Right renal pelvis (tissue), 4 donors: Measurements from ENCODE around the gene SLC38A8. TPM values are rescaled to one million over a fixed set of nuclear protein-coding genes. Genes with fewer than 3 reads are reported as not detected.

ENCODE experiments used
- DNase-seq, 4 donors: peaks; one replicate each; pipeline ENCODE4 v3.0.0-alpha.2; 2013; ENCODE audit warnings: low read depth in 4 of 4, low spot score in 3 of 4, missing footprints in 1 of 4
- polyA plus RNA-seq, 4 donors: library from polyadenylated mRNA; unstranded; fragments of 120-200 nt; gene quantifications; one replicate each; pipeline ENCODE4 v1.2.1, GENCODE V29; 2013; ENCODE audit not compliant: insufficient read length in 4 of 4

SLC38A8 gene
- polyA plus RNA-seq, 4 donors, result 0.27 TPM; not detected in 3

DNA sequence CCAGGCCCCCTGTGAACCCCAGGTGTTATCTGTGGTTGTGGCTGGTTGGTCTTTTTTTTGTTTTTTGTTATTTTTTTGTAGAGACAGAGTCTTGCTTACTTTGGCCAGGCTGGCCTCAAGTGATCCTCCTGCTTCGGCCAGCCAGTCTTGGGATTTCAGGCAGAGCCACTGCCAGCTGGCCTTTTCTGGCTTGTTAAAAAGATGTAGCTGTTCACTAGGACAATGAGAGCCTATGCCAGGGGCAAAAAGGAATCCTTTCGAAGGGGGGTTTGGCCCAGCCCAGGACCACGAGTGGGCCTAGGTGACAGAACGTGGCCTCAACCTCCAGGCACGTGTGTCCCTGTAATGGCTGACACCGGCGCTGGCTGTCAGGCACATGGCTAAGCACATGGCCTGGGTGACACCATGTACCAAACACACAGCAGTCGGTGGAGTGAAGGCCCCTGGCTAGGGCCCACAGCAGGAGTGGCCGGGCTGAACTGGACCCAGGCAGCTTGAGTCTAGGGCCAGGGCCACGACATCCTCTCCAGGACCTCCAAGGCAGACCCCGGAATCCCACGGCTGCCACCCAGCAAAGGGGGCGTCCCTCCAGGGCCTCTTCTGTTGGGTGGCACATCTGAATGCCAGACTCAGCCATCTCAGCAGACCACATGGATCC lies 6.9 kb upstream of the SLC38A8 start:
- no peak for DNase-seq

GRCh38 chr16:84048871-84049270 lies 6.3 kb upstream of the SLC38A8 start:
- DNase-seq, result no peak

- DNase-seq, result no peak
Measured at GRCh38 chr16:84048270-84048669, 5.7 kb upstream of the SLC38A8 start.

GRCh38 chr16:84047626-84048025 lies 5.0 kb upstream of the SLC38A8 start:
- no peak for DNase-seq

DNA sequence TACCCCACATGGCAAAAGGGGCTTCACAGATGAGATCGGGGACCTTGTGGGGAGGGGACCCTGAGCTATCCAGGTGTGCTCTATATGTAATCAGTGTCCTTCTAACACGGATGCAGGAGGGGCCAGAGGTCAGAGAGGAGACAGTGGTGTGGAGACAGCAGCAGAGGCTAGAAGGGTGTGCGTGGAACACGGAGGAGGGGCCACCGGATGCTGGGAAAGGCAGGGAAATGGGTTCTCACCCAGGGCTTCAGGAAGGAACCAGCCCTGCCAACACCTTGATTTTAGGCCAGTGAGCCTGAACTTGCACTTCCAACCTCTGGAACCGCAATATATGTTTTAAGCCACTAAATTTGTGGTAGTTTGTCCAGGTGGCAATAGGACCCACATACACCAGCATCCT lies 4.6 kb upstream of the SLC38A8 start:
- no peak for DNase-seq

DNA sequence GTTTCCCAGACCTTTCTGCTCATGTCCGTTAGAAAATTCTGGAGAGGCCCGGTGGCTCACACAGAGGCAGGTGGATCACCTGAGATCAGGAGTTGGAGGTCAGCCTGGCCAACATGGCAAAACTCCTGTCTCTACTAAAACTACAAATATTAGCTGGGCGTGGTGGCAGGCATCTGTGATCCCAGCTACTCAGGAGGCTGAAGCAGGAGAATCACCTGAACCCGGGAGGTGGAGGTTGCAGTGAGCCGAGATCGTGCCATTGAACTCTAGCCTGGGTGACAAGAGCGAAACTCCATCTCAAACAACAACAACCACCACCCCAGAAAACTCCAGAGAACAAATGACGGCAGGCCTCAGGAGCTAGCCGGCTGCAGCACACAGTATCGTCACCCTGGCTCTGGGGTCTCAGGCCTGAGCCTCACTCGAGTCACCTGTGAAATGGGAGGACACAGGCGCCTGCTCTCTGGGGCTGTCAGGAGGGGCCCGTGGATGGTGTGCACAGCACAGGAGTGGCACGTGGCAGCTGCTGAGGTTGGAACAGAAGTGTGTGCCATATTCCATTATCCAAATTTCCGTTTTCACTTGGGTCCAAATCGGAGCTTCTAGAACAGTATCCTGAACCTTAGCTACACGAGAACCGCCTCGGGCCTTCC lies 3.3 kb upstream of the SLC38A8 start:
- no peak for DNase-seq

DNA sequence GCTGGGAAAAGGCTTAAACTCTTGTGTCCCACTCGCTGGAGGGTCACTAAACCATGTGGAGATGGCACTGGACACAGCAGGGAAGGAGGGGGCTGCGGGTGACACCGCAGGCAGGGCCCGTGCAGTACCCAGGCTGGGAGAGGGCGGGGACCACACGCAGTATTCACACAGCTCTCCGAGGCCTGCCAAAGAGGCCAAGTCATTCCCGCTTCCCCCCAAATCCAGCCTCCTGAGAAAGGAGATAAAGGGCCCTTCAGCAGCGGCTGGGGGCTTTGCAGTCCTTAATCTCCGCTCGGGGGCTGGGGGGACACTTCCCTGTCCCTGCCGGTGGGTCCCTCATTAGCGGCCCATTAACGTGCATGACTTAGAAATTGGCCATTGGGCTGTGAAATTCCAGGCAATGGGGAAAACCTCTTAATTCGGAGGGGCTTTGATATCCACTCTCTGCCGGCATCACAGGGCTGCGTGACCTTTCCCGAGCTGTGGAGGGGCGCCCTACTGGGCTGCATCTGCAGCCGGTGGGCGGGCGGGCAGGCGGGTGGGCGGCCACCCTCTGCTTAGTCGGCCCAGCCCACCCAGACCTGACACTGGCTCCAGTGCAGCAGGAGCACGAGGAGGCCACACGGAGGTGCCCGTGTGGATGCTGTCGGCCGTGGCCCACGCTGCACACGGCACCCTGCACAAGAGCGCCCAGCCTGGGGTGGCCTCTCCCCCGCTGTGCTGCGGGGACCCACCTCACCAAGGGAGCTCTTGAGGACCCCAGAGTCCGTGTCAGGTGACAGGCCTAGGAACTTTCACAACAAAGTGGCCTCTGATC lies 2.6 kb upstream of the SLC38A8 start:
- DNase-seq, result no peak

DNA sequence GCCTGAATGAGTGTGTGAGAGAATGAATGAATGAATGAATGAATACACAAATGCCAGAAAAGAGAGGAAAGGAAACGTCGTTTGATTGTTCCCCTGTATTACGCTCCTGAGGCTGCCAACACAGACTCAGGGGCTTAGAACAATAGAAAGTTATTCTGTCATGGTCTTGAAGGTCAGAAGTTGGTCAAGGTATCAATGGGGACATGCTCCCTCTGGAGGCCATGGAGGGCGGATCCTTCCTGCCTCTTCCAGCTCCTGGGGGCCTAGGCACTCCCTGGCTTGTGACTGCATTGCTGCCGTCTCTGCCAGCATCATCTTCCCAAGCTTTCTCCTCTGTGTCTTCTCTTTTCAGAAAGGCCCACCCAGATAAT lies 1.5 kb upstream of the SLC38A8 start:
- no peak for DNase-seq

GRCh38 chr16:84043486-84044117 lies 1.0 kb upstream of the SLC38A8 start:
- no peak for DNase-seq

DNA sequence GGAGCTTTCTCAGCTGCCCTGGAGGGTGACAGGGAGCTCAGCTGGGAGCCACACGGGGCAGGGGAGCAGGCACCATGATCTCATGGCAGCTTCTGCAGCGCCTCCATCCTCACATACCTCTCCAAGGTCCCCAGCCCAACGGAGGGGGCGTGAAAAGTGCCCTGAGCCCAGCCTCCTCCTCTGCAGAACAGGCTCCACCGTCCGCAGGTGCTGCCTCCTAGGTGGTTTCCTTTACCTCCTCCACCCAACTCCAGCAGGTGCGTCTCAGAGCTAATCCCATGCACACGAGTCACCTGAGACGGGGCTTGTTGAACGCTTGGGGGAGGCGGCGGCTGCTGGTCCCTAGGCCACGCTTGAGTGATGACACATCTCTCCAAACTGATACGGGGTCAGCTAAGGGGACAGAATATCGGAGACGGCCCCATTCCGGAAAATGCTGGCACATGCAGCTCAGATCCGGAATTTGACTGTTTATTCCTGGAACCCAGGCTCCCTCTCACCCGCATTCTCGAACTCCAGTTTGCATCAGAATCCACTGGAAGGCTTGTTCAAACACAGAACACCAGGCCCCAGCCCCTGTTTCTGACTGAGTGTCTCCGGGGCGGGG lies 387 bp upstream of the SLC38A8 start:
- DNase-seq, result no peak

GRCh38 chr16:84041881-84042280 lies 714 bp downstream of the SLC38A8 start:
- no peak for DNase-seq

- no peak for DNase-seq
Measured at GRCh38 chr16:84040823-84041820, 1.5 kb downstream of the SLC38A8 start.

- no peak for DNase-seq
Measured at GRCh38 chr16:84040226-84040822, 2.3 kb downstream of the SLC38A8 start.

DNA sequence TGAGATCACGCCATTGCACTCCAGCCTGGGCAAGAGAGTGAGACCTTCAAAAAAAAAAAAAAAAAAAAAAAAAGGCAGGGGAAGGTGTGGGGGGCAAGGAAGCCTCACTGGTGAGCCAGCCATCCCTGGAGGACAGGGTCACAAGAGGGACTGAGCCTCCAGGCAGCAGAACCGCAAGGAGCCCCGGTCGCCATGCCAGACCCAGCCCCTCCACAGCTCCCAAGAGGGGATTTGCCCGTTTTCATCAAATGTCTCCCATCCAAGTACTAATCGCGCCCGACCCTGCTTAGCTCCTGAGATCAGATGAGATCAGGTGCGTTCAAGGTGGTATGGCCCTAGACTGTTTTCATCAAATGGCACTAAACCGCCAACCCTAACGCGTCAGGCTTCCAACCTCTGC lies 2.9 kb downstream of the SLC38A8 start:
- DNase-seq, result no peak

DNA sequence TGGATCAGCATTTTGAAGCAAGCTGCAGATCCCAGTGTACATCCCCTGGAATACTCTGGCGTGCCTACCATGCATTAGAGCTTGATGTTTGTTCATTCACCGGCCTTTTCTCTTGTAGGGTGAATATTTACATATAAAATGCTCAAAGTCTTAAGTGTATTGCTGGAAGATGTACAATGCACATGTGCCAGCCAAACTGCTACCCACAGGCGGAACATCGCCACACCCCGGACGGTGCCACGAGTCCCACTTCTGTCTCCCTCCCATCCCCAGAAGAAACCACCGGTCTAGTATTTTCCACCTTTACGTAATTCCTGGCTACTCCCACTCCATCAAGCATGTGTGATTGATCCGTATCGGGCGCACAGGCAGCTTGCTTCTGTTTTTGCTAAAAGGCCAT lies 4.1 kb downstream of the SLC38A8 start:
- DNase-seq, result no peak

DNA sequence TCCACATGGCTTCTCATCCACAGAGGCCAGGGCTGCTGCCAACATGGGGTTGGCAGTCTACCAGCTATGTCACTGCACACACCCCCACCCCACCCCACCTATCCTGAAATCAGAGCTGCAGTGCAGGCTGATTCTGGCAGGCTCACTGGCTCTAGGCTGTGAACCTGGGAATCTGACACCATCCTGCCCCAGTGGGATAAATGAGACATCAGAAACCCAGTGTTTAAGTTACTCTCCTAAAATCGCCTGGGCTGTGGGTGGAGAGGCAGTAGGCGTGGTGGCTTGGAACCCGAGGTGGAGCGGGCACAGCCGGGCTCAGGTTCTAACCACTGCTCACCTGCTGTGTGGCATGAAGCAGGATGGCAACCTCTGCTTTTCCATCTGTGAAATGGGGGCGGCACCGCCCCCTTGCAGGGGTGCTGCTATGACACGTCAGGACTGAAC lies 5.6 kb downstream of the SLC38A8 start:
- no peak for DNase-seq

- DNase-seq, result no peak
Measured at GRCh38 chr16:84036131-84036530, 6.5 kb downstream of the SLC38A8 start.

- no peak for DNase-seq
Measured at GRCh38 chr16:84034516-84034915, 8.1 kb downstream of the SLC38A8 start.
